RWPE2 (cell line): ENCODE results near the gene CWF19L2.
"Not testable (repeated sequence)": the region's sequence is repeated elsewhere in the genome, so short reads cannot be mapped to it uniquely, and the experiment has no call there.

Experiments used
- ATAC-seq: fragments of 200-7000 bp; cut with Tn5 transposase; 3 replicates; pipeline ENCODE4 v1.9.1; 2021; ENCODE audit warnings: low read depth
- DNase-seq: peaks from one replicate; pipeline ENCODE4 v3.0.0-alpha.2; 2020; ENCODE audit warnings: low spot score
- H3K27ac ChIP-seq: fragments of 450-650 bp; 2 replicates; pipeline ENCODE4 v1.5.1; 2017; ENCODE audit warnings: mild to moderate bottlenecking; ENCODE audit not compliant: poor library complexity, severe bottlenecking
- H3K27me3 ChIP-seq: fragments of 250-450 bp; sonication (Bioruptor Pico); 2 replicates; pipeline ENCODE4 v1.5.1; 2021; ENCODE audit warnings: mild to moderate bottlenecking, moderate library complexity; ENCODE audit not compliant: insufficient read depth, poor library complexity, severe bottlenecking
- H3K36me3 ChIP-seq: fragments of 250-450 bp; sonication (Bioruptor Pico); 2 replicates; pipeline ENCODE4 v1.5.1; 2020; ENCODE audit warnings: low read depth, mild to moderate bottlenecking, moderate library complexity
- H3K4me1 ChIP-seq: fragments of 250-450 bp; sonication (Bioruptor Pico); 2 replicates; pipeline ENCODE4 v1.5.1; 2021; ENCODE audit warnings: mild to moderate bottlenecking, moderate library complexity; ENCODE audit not compliant: insufficient read depth, poor library complexity, severe bottlenecking
- H3K4me3 ChIP-seq: fragments of 250-450 bp; sonication (Bioruptor Pico); 2 replicates; pipeline ENCODE4 v1.5.1; 2021; ENCODE audit warnings: mild to moderate bottlenecking, moderate library complexity; ENCODE audit not compliant: severe bottlenecking
- H3K9me3 ChIP-seq: fragments of 250-450 bp; sonication (Bioruptor Pico); 2 replicates; pipeline ENCODE4 v1.5.1; 2021; ENCODE audit warnings: mild to moderate bottlenecking, moderate library complexity; ENCODE audit not compliant: severe bottlenecking
- TF ChIP-seq, protein P1 (sequence below): fragments of 450-650 bp; IDR thresholded peaks from one replicate; pipeline ENCODE4 v1.5.1; 2017; ENCODE audit warnings: mild to moderate bottlenecking, moderate library complexity; ENCODE audit not compliant: poor library complexity, severe bottlenecking

CWF19L2 gene

GRCh38 chr11:107413352-107413751 is 44.3 kb downstream of the CWF19L2 start:
- Histone ChIP-seq H3K36me3 (peaks cover 24% of the 10 kb centered on the region), H3K4me1 (no peaks in the 10 kb centered on the region), H3K27me3 (no peaks in the 10 kb centered on the region), H3K4me3 (no peak overlapping the region), H3K9me3 (no peaks in the 10 kb centered on the region), H3K27ac (no peak overlapping the region)
- ATAC-seq, result no peak
- no peak for DNase-seq
- TF ChIP-seq, protein P1, sequence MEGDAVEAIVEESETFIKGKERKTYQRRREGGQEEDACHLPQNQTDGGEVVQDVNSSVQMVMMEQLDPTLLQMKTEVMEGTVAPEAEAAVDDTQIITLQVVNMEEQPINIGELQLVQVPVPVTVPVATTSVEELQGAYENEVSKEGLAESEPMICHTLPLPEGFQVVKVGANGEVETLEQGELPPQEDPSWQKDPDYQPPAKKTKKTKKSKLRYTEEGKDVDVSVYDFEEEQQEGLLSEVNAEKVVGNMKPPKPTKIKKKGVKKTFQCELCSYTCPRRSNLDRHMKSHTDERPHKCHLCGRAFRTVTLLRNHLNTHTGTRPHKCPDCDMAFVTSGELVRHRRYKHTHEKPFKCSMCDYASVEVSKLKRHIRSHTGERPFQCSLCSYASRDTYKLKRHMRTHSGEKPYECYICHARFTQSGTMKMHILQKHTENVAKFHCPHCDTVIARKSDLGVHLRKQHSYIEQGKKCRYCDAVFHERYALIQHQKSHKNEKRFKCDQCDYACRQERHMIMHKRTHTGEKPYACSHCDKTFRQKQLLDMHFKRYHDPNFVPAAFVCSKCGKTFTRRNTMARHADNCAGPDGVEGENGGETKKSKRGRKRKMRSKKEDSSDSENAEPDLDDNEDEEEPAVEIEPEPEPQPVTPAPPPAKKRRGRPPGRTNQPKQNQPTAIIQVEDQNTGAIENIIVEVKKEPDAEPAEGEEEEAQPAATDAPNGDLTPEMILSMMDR, result no peak

DNA sequence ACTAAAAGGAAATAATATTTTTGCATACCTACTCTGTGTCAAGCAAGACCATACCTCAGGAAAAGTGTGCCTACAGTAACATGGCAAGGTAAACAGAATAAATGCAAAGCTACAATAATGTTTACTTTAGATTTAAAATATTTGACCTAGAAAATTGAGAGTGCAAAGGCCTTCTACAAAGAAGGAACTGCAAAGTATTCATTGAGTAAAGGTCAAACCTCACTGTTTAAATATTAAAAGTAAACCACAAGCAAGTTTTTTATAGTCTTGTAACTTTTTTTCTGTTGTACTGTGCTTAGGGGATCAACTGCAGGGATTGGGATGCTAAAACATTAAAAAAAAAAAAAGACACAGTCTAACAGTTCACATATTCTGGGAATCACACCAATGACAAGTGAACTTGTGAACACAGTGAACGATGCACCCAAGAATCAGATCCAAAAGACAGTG is 48.8 kb downstream of the CWF19L2 start:
- no peak for DNase-seq
- ATAC-seq, result no peak
- H3K27ac ChIP-seq, result no peak overlapping the region
- TF ChIP-seq, protein P1, result no peak
- H3K27me3 ChIP-seq, result no peaks in the 10 kb centered on the region
- no peaks in the 10 kb centered on the region for H3K9me3 ChIP-seq
- H3K4me1 ChIP-seq, result no peaks in the 10 kb centered on the region
- no peaks in the 10 kb centered on the region; the same call in 1 of the 2 replicates for H3K36me3 ChIP-seq
- no peak overlapping the region for H3K4me3 ChIP-seq

DNA sequence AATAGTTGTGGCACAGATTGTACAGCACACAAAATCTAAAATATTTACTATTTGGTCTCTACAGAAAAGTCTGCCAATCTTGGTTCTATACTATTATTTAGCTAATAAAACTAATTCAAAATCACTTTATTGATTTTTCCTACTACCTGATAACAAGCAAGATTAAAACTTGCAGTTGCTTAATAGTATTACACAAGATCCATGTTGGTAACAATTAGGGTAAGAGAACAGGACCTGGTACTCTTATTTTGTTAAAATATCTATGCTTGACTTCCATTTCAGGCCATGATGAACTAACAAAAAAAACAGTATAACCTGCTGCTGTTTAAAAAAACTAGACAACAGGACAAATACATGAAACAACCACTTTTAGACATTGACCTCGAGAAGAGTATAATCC is 52.4 kb downstream of the CWF19L2 start:
- no peaks in the 10 kb centered on the region for H3K27me3 ChIP-seq
- ATAC-seq (no peak), DNase-seq (no peak)
- H3K36me3 ChIP-seq, result no peaks in the 10 kb centered on the region; the same call in 1 of the 2 replicates
- no peak overlapping the region for H3K4me3 ChIP-seq
- H3K4me1 ChIP-seq, result no peaks in the 10 kb centered on the region
- TF ChIP-seq, protein P1, result no peak
- no peak overlapping the region for H3K27ac ChIP-seq
- H3K9me3 ChIP-seq, result no peaks in the 10 kb centered on the region

DNA sequence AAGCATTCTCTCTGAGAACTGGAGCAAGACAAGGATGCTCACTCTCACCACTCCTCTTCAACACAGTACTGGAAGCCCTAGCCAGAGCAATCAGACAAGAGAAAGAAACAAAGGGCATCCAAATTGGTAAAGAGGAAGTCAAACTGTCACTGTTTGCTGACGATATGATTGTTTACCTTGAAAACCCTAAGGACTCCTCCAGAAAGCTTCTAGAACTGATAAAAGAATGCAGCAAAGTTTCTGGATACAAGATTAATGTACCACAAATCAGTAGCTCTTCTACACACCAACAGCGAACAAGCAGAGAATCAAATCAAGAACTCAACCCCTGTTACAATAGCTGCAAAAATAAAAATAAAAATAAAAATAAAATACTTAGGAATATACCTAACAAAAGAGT is 56.5 kb downstream of the CWF19L2 start:
- not testable (repeated sequence) for H3K27ac ChIP-seq, ATAC-seq, H3K9me3 ChIP-seq, DNase-seq, H3K36me3 ChIP-seq, H3K4me1 ChIP-seq, H3K4me3 ChIP-seq, H3K27me3 ChIP-seq

- ATAC-seq (peak; percentile 35; the same call in 1 of the 3 replicates), DNase-seq (no peak)
- H3K4me1 ChIP-seq, result peaks cover 7% of the 10 kb centered on the region
- H3K9me3 ChIP-seq, result no peaks in the 10 kb centered on the region
- H3K36me3 ChIP-seq, result peaks cover 5% of the 10 kb centered on the region
- no peak overlapping the region for H3K27ac ChIP-seq
- H3K27me3 ChIP-seq, result no peaks in the 10 kb centered on the region
- TF ChIP-seq, protein P1, result no peak
- no peak overlapping the region for H3K4me3 ChIP-seq
Observed at GRCh38 chr11:107397357-107397756, 60.3 kb downstream of the CWF19L2 start.
